Measurements from ENCODE around the gene VILL.
"Not testable (repeated sequence)": the region's sequence is repeated elsewhere in the genome, so short reads cannot be mapped to it uniquely, and the experiment has no call there.

The VILL gene

DNA sequence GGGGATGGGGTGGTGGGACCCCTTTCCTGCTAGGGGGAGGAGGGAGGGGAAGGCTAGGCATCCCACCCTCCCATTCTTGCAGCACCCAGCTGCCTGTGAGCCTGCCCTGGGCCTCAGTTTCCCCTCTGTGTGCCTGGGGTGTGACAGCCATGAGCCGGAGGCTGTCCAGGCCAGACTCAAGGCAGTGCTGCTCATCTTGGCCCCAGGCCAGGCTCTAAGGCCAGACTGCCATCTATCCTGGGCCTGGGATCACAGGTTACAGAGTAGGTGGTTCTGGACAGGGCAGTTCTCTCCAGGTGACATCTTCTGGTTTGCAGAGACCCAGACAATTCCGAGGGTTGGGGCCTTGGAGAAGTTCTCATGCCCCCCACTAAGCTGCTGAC, 3.3 kb upstream of the VILL start:
- no peak for DNase-seq

DNA sequence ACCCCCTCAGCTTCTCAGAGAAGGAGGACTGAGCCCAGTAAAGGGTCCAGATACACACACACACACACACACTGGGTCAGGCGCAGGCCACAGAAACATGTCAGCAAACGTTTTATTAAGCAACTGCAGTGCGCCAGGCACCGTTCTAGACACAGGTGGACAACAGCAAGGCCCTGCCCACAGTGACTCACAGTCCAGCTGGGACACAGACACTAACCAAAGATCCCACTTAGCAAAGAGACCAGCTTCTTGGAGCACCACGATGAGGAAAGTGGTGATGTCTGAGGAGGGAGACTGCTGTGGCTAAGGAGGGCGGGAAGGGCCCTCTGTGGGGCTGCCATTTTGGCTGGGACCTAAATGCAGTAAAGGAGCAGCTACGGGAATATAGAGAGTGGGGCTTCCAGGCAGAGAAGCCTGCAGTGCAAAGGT, 2.8 kb upstream of the VILL start:
- DNase-seq, result no peak

DNA sequence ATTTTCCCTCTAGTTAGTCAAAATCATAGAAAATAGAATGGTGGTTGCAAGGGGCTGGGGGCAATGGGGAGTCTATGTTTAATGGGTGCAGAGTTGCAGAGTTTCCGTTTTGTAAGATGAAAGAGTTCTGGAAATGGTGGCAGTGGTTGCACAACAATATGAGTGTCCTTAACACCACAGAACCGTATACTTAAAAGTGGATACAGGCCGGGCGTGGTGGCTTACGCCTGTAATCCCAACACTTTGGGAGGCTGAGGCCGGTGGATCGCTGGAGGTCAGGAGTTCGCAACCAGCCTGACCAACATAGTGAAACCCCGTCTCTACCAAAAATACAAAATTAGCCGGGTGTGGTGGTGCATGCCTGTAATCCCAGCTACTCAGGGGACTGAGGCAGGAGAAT, 2.2 kb upstream of the VILL start:
- DNase-seq, result not testable (repeated sequence)

DNA sequence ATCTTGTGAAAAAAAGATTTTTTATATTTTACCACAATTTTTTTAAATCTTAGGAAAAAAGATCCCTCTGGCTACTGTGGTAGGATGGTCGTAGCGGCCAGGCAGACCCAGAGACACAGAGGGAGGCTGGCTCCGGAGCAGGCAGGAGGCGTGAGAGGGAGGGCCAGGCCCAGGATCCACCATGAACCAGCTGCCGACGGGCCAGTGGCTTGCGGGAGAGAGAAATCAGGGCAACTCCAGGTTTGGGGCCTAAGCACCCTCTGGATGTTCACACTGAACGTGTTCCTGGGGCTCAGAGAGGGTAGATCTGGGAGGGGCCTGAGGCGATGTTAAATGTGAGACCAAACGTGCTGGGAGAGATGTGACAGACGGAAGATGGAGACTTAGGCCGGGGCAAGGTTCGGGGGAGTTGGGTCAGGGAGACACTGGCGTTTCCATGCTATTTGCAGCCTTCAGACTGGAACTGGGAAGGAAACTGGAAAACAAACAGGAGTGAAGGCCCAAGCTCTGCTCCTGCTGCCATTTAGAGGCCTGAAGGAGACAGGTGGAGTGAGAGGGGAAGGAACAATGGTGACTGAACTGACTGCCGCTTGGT, 1.6 kb upstream of the VILL start:
- DNase-seq, result no peak

DNA sequence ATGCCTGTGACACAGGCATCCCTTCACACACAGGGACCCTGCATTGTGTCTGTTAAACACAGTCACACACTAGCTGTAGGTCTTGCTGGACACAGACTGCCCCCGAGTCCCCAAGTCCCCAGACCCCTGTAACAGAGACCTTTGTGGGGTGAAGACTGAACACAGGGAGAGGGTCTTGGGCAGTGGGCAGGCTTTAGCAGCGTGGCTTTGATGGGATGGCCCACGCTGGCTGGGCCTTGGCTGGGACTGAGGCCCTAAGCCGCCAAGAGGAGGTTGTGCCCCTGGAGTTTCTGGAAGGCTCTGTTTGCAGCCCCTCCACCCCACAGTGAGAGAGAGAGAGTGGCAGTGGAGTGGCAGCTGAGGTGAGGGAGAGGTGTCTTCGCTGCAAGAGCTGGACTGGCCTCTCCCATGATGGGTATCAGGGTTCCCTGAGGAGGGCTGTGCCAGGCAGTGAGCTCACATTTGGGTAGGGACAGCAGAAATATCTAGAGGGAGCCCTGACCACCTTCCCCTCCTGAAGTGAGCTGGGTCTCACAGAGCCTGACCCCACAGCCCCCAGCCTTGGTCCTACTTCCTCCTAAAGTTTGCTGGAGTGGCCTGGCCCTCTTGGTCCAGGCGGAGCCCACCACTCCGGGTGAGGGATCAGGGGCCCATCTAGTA, 635 bp upstream of the VILL start:
- no peak for DNase-seq

DNA sequence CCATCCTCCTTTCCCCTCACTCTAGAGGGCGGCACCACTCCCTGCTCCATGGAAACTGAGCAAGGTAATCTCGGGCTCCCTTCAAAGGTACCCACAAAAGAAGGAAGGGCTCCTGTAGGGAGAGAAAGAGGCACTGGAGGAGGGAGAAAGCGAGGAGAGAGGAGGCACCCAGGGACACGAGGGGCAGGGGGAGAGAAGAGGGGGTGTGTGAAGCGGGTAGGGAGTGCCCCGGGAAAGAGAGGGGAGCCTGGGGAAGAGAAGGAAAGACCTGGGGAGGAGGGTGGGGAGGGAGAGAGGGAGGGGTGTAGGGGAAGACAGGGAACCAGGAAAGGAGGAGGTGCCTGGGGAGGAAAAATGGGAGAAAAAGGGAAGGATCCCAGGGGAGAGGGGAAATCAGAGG, 523 bp downstream of the VILL start:
- no peak for DNase-seq

DNA sequence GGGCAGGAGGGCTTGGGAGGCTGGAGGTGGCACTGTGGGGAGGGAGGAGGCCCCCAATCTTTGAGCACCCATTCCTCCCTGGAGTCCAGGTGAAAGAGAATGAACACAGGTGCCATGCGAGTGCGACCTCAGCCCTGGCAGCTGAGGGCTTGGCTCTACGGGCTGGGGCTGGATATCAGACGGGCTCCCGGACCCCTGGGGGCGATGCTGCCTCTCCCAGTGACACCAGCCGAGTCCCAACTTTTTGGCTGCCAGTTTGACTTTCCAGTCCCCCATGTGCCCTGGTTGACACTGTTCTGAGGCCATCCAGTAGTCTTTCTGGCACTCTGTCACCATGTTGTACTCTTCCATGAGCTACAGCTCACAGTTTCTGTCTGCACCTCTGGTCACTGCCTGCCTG, 1.2 kb downstream of the VILL start:
- no peak for DNase-seq

DNA sequence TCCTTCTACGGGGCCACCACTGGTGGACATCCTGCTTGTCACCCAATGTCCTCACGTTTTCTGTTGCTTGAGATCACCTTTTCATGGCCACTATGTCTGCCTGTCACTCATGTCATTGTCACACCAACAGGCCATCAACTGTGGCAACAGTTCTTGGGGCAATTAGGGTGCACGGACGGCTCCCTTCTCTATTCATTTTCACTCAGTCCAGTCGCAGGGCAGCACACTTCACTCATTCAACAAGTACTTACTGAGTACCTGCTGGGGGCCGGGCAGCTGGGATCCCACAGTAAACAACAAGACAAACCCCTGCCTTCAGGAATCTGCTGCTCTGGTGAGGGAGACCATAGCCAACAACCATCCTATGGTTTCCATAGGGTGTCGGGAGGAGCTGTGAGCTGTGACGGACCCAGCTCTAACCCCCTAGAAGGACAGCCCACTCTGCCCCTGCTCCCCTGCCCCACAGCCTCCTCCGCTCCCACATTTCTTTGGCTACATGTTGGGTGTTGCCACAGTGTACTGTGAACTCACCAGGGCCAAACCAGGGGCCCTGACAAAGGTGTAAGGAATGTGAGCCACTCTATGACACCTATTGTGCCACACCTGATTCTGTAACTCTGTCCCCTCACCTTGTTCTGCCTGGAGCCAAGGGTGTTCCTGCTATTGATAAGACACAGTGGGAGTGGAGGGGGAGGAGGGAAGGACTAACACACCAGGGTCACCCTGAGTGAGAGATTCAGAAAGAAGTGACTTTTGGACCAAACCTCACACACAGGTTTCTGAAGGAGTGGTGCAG, 1.9 kb downstream of the VILL start:
- no peak for DNase-seq

DNA sequence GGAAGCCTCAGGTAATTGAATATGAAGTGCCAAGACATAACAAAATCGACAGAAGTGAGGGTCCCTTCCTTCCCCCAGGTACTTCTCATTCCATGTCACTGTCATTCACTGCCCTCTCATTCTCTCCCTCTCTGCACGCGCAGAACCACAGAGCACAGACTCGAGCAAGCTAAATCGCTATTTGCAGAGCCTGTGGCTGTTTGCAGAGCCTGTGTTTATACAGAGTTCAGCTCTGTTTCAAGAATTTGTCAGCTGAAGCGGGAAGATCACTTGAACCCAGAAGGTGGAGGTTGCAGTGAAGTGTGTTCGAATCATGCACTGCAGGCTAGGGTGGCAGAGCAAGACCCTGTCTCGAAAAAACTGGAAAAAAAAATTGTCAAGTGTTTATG, 2.5 kb downstream of the VILL start:
- DNase-seq, result no peak

DNA sequence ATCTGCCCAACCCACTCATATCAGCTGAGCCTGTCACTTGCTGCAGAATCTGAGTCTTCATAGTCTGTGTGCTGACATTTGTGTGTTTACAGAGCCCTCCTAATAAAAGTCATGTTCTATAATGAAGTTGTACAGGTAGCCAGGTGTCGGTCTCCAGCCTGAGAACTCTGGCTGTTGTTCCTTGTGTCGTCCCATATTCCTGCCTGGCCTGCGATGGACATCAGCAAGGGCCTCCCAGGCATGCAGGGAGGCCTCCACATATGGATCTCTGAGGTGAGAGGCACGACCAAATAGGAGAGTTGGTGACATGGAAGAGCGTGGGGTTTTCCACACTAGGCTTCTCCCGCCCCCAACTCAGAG, 2.9 kb downstream of the VILL start:
- DNase-seq, result no peak

DNA sequence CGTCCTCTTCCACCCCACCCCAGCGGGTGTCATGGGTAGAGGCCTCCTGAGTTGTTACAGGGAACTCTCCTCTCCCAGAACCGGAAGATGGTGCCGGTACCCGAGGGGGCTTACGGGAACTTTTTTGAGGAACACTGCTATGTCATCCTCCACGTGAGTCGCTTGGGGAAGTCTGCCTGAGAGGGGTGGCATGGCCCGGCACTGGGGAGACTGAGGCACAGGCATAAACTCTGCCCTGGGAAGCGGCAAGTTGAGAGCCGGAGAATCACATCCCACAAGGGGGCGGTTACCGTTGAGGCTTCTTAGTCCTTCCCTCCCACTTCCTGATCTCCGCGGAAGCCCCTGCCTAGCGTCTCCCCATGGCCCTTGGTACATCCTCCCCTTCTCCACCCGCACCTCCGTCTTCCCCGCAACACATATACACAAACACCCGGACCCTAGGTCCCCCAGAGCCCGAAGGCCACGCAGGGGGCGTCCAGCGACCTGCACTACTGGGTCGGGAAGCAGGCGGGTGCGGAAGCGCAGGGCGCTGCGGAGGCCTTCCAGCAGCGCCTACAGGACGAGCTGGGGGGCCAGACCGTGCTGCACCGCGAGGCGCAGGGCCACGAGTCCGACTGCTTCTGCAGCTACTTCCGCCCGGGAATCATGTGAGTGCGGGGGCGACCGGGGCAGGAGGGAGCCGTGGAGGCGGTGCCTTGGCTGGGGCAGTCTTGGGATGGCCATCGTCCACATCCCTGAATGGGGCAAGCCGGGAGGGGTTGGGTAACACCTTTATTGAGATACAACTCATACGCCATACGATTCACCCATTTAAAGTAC, 3.4 kb downstream of the VILL start:
- DNase-seq, result peak; percentile 51

DNA sequence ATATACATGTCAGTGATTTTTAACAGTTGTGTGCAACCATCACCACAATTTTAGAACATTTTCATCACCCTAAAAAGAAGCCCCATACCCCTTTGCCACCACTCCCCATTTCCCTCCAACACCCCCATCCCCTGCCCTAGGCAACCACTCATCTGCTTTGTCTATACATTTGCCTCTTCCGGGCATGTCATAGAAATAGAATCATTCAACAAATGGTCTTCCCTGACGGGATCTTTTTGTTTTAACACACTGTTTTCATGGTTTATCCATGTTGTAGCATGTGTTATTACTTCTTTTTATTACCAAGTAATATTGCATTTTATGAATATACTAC, 4.0 kb downstream of the VILL start:
- no peak for DNase-seq

DNA sequence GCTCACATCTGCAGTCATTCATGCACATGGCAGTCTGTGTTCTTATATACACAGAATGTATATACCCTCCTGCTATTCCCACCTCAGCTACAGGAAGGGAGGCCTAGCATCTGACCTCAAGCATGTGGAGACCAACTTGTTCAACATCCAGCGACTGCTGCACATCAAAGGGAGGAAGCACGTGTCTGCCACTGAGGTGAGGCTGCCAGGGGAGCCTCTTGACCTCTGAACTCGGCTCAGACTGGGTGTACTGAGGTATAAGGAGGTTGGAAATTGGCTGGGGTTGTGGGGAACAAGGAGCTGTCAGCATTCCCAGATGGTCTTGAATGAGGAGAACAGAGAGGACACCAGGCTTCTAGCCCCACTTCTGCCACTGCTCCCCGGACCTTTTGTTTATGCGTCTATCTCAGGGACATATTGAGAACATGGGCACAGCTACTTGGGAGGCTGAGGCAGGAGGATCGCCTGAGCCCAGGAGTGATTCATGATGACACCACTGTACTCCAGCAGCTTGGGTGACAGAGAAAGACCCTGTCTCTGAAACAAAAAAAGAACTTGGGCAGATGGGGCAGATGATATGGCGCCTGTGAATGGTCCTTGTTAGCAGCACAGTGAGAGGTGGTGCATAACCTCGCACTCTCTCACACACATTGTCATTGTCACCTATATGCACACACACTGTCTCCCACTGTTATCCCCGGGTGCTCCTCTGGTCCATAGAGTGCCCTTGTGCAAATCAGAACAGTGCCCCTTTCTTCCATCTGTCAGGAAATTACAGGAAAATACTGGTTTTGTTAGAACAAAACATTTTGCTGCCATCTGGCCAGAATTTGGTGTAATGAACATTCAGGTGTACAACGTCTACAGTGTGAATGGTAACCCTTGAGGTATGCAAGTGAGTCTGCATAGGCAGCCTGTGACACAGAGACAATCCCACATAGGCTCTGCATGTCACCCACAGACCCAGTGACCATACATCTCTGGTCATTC, 5.4 kb downstream of the VILL start:
- no peak for DNase-seq

DNA sequence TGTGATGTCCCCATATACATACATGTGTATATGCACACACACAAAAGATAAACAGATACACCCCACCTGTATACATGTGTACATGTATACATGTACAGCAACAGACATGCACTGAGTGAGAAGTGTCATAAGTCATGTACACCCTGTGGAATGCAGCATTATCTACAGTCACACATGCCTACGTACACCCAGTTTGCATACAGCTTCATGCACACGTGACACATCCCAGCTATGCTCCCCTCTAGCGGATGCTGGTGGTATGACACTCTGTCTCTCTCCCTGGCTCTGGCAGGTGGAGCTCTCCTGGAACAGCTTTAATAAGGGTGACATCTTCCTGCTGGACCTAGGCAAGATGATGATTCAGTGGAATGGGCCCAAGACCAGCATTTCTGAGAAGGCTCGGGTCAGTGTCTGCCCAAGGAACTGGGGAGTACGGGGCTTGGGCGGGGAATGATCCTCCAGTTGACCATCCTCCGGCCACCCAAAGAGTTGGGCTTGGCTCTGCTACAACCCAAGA, 6.3 kb downstream of the VILL start:
- peak; percentile 77 for DNase-seq

DNA sequence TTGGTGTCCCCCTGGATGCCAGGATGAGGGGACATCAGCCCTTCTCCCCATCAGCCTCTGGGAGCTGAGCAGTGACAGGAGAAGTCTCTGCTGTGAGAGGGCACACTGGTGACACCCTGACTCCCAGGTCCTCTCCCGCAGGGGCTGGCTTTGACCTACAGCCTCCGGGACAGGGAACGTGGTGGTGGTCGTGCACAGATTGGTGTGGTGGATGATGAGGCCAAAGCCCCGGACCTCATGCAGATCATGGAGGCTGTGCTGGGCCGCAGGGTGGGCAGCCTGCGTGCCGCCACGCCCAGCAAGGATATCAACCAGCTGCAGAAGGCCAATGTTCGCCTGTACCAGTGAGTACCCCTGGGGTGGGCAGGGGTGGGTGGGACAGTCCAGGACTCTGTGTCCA, 6.8 kb downstream of the VILL start:
- no peak for DNase-seq

DNA sequence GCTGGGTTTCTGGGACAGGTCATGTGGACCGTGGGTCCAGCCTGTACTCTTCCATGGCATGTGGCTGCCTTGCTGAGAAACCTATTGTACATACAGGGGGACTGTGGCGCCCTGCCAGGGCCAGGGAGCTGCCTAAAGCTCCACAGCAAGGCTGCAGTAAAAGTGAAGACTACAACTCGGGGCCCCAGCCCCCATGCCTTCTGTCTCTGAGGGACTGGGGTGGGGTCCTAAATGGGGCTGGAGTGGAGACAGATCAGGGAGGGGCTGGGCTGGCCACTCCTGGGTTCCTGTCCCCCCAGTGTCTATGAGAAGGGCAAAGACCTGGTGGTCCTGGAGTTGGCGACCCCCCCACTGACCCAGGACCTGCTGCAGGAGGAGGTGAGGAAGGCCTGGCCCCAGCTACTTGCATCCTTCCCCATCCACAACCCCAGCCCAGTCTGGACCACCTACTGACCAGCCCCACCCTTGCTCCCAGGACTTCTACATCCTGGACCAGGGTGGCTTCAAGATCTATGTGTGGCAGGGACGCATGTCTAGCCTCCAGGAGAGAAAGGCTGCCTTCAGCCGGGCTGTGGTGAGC, 7.3 kb downstream of the VILL start:
- DNase-seq, result no peak

DNA sequence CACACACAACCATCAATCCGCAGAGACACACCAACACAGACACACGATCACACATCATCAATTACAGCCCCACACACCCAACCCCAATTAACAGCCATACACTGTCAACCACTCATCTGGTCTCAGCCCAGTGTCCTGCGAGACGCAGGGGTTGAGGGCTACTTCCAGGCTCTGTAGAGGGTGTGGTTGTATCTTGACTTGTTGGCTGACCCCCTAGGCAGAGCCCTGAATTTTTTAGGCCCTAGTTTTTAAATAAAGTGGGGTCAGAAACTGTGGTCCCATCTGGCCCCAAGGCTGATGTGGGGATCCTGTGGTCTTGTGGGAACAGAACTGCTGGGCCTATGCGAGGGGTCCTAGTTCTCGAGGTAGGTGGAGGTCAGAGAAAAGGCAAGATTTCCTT, 9.2 kb downstream of the VILL start:
- DNase-seq, result no peak

DNA sequence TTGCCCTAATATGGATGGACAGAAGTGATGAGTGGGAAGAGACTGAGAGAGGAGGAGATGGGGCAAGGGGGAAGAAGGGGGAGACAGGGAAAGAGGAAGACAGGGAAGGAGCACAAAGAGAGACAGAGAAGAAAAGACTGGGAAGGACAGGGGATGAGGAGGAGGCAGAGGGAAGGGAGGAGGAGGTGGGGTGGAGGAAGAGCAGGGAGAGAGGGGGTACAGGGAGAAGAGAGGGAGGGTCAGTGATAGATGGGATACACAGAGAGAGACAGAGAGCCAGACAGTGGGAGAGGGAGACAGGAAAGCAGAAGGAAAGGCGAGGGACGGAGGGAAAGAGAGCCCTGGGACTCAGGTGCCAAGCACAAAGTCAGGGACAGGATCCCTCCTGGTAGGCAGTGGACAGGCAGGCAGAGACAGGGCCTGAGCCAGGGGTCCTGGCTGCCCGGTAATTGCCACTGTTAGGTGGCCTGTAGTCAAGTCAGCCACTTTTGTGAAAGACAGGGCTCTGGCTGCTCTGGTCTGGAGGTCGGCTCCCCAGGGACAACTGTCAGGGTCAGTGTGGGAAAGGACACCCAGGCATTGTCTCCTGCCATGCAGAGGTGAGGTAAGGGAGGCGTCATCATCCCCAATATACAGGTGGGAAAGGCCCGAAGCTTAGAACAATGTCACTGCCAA, 9.8 kb downstream of the VILL start:
- DNase-seq, result no peak

DNA sequence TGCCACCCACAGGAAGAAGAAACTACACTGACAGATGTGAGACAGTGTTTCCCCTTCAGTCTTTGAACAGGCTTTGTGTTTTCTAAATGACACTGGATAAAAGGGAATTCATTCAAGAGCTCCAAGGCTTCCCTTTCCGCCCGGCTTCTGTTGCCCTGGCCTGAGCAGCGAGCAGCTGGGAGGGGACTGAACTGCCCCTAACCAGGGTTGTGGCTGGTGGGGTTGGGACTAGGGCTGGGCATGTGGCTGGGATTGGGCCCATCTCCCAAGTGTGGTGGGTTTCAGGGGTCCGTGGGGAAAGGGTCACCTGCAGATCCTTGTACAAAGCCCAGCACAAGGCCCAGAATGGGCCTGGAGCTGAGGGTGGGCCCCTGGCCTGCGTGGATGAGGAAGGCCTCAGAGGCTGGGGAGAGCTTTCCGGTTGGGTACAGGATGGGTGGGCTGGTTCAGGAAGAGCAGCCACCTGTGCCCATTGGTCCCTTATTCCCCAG, 10.4 kb downstream of the VILL start:
- no peak for DNase-seq

DNA sequence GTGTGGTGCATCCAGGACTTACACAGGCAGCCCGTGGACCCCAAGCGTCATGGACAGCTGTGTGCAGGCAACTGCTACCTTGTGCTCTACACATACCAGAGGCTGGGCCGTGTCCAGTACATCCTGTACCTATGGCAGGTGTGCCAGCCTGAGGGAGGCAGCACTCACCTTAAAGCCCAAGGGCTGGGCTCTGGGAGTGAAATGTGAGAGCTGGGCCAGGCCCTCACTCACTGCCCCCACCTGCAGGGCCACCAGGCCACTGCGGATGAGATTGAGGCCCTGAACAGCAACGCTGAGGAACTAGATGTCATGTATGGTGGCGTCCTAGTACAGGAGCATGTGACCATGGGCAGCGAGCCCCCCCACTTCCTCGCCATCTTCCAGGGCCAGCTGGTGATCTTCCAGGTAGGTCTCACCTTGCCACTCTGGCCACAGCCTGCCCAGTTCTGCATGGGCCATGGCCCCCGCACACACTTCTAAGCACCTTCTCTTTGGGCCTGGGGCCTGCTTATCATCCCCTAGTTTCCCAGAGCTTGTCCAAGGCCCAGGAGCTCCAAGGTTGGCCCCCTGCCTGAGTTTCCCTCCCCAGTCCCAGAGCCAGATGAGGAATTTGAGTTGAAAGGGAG, 11.0 kb downstream of the VILL start:
- no peak for DNase-seq

Data from activated gamma-delta T cell treated with Interleukin-2 at 50 U/mL for 16 hours (primary cell).